Lung (tissue), 12 donors: Measurements from ENCODE around the gene BHMT2. TPM values are rescaled to one million over a fixed set of nuclear protein-coding genes. Genes with fewer than 3 reads are reported as not detected.

ENCODE experiments used
- ATAC-seq: fragments of 200-7000 bp; cut with Tn5 transposase; one replicate; pipeline ENCODE4 v1.9.1; 2020; ENCODE audit warnings: moderate number of reproducible peaks; ENCODE audit not compliant: insufficient read depth, low FRiP score
- DNase-seq, 3 donors: peaks; one replicate each; pipeline ENCODE4 v3.0.0-alpha.2; 2013 to 2017
- H3K27ac ChIP-seq, 2 donors: one replicate each; pipeline ENCODE4 v1.5.1; 2013; ENCODE audit warnings: mild to moderate bottlenecking in 2 of 2, moderate library complexity in 2 of 2, control low read depth in 1 of 2, inconsistent platforms in 1 of 2, low read depth in 1 of 2, low read length in 1 of 2
- H3K27me3 ChIP-seq, 3 donors: one replicate each; pipeline ENCODE4 v1.5.1; 2013; ENCODE audit warnings: low read length in 2 of 3; ENCODE audit not compliant: control insufficient read depth in 3 of 3, insufficient read depth in 3 of 3
- H3K36me3 ChIP-seq, 4 donors: one replicate each; pipeline ENCODE4 v1.5.1; 2013; ENCODE audit warnings: low read length in 4 of 4, mild to moderate bottlenecking in 1 of 4, moderate library complexity in 1 of 4; ENCODE audit not compliant: control insufficient read depth in 4 of 4, insufficient read depth in 4 of 4
- H3K4me1 ChIP-seq, 5 donors: one replicate each; pipeline ENCODE4 v1.5.1; 2013; ENCODE audit warnings: low read length in 5 of 5, mild to moderate bottlenecking in 2 of 5, moderate library complexity in 1 of 5; ENCODE audit not compliant: control insufficient read depth in 5 of 5, insufficient read depth in 5 of 5
- H3K4me3 ChIP-seq: one replicate; pipeline ENCODE4 v1.5.1; 2013; ENCODE audit warnings: mild to moderate bottlenecking, control low read depth, moderate library complexity
- H3K9ac ChIP-seq, 2 donors: one replicate each; pipeline ENCODE4 v1.5.1; 2013; ENCODE audit warnings: low read length in 2 of 2, control low read depth in 1 of 2; ENCODE audit not compliant: insufficient read depth in 1 of 2
- H3K9me3 ChIP-seq, 4 donors: one replicate each; pipeline ENCODE4 v1.5.1; 2013; ENCODE audit warnings: low read length in 3 of 4, mild to moderate bottlenecking in 1 of 4, moderate library complexity in 1 of 4; ENCODE audit not compliant: control insufficient read depth in 4 of 4, insufficient read depth in 3 of 4
- CTCF ChIP-seq: IDR thresholded peaks from 2 replicates; pipeline ENCODE4 v1.5.1; 2012; ENCODE audit warnings: mild to moderate bottlenecking; ENCODE audit errors: control extremely low read depth, extremely low read depth
- WGBS, 2 donors: extraction: QIAGEN DNeasy Blood & Tissue Kit; methylation state at CpG; one replicate each; pipeline ENCODE4 v1.1.7; 2013; 5-methylcytosine and 5-hydroxymethylcytosine counted together
- polyA plus RNA-seq, 2 donors: library from polyadenylated mRNA; stranded (reverse); fragments of 200-250 nt; gene quantifications; one replicate each; pipeline ENCODE4 v1.2.1, GENCODE V29; 2013
- total RNA-seq, 2 donors: library from RNA; depleted of rRNA in 1 of 2; stranded (reverse); fragments of >200 nt in 1 of 2; gene quantifications; one replicate each; pipeline ENCODE4 v1.2.1, GENCODE V29; 2014 to 2021
- donor health status: control.
- donor health status: control.
- donor health status: Bipolar disorder and iron deficiency.
- donor health status: healthy.
- donor health status: DM: yes; HTN: yes; CAD: no.

BHMT2 gene
- total and polyA plus RNA-seq, 4 donors = 1.0 to 4.6 (median 1.7) TPM

GRCh38 chr5:79030663-79031484, 38.7 kb upstream of the BHMT2 start:
- H3K27me3 ChIP-seq = no peaks in the 10 kb centered on the region
- H3K4me3 ChIP-seq = no peak overlapping the region
- no peak for TF ChIP-seq CTCF
- H3K36me3 ChIP-seq = no peaks in the 10 kb centered on the region
- H3K4me1 ChIP-seq = no peaks in the 10 kb centered on the region
- no peak for ATAC-seq
- peak in 1 of 3 donors; percentile 17 for DNase-seq
- no peak overlapping the region for H3K27ac ChIP-seq
- no peaks in the 10 kb centered on the region for H3K9me3 ChIP-seq
- H3K9ac ChIP-seq = no peak overlapping the region
- 89% methylated on average over 11 of the region's 11 CpGs for WGBS, 2 donors

- Histone ChIP-seq H3K27me3 (no peaks in the 10 kb centered on the region), H3K4me3 (no peak overlapping the region), H3K9ac (no peak overlapping the region), H3K9me3 (no peaks in the 10 kb centered on the region), H3K36me3 (no peaks in the 10 kb centered on the region), H3K27ac (no peak overlapping the region), H3K4me1 (no peaks in the 10 kb centered on the region)
- WGBS, 2 donors = 92 to 100% methylated on average over 1 of the region's 1 CpG
- no peak for TF ChIP-seq CTCF
- DNase-seq = no peak
- no peak for ATAC-seq
These were observed 38.1 kb upstream of the BHMT2 start for GRCh38 chr5:79031485-79031867.

- TF ChIP-seq CTCF = no peak
- DNase-seq (no peak), ATAC-seq (no peak)
- Histone ChIP-seq H3K36me3 (no peaks in the 10 kb centered on the region), H3K27ac (no peak overlapping the region), H3K9me3 (peaks cover 0 to 3% (median 1%) of the 10 kb centered on the region in 4 donors), H3K4me1 (no peaks in the 10 kb centered on the region), H3K4me3 (no peak overlapping the region), H3K27me3 (no peaks in the 10 kb centered on the region), H3K9ac (no peak overlapping the region)
- WGBS, 2 donors = 94 to 96% methylated on average over 10 of the region's 10 CpGs
These were observed 37.4 kb upstream of the BHMT2 start for GRCh38 chr5:79032031-79032695.
